H9 (cell line): Measurements from ENCODE around the gene USP12. TPM values are rescaled to one million over a fixed set of nuclear protein-coding genes. Genes with fewer than 3 reads are reported as not detected.

Experiments used
- DNase-seq: peaks from one replicate; pipeline ENCODE4 v3.0.0-alpha.2; 2017
- H2AFZ ChIP-seq: one replicate; pipeline ENCODE4 v1.6.1; 2013; ENCODE audit warnings: mild to moderate bottlenecking, low read length, control low read depth, moderate library complexity
- H2AK5ac ChIP-seq: 2 replicates; pipeline ENCODE4 v1.6.1; 2013; ENCODE audit warnings: low read length, control low read depth, mixed read lengths; ENCODE audit not compliant: insufficient read length
- H2BK120ac ChIP-seq: one replicate; pipeline ENCODE4 v1.6.1; 2013; ENCODE audit warnings: low read depth, mild to moderate bottlenecking, low read length, control low read depth, inconsistent platforms; ENCODE audit not compliant: poor library complexity, severe bottlenecking
- H2BK12ac ChIP-seq: 2 replicates; pipeline ENCODE4 v1.6.1; 2013; ENCODE audit warnings: low read length, control low read depth, mixed read lengths, low read depth; ENCODE audit not compliant: insufficient read length
- H2BK15ac ChIP-seq: 2 replicates; pipeline ENCODE4 v1.6.1; 2013; ENCODE audit warnings: low read depth, low read length, control low read depth
- H2BK20ac ChIP-seq: one replicate; pipeline ENCODE4 v1.6.1; 2013; ENCODE audit warnings: low read depth, mild to moderate bottlenecking, low read length, control low read depth, inconsistent platforms; ENCODE audit not compliant: poor library complexity, severe bottlenecking
- H2BK5ac ChIP-seq: 2 replicates; pipeline ENCODE4 v1.6.1; 2013; ENCODE audit warnings: low read length, control low read depth, mixed read lengths; ENCODE audit not compliant: insufficient read length
- H3K14ac ChIP-seq: 2 replicates; pipeline ENCODE4 v1.6.1; 2013; ENCODE audit warnings: low read length, control low read depth; ENCODE audit not compliant: insufficient read depth
- H3K18ac ChIP-seq: 2 replicates; pipeline ENCODE4 v1.6.1; 2013; ENCODE audit warnings: low read depth, mild to moderate bottlenecking, mixed read lengths, low read length, control low read depth; ENCODE audit not compliant: insufficient read length
- H3K23ac ChIP-seq: 2 replicates; pipeline ENCODE4 v1.6.1; 2013; ENCODE audit warnings: low read length, control low read depth, mixed read lengths, low read depth; ENCODE audit not compliant: insufficient read length
- H3K23me2 ChIP-seq: 2 replicates; pipeline ENCODE4 v1.6.1; 2013; ENCODE audit warnings: low read depth, mild to moderate bottlenecking, mixed read lengths, low read length, control low read depth; ENCODE audit not compliant: insufficient read length, poor library complexity, severe bottlenecking
- H3K27ac ChIP-seq: 2 replicates; pipeline ENCODE4 v1.5.1; 2013; ENCODE audit warnings: low read length, control low read depth, mixed read lengths, low read depth; ENCODE audit not compliant: insufficient read length
- H3K27me3 ChIP-seq: 2 replicates; pipeline ENCODE4 v1.6.1; 2013; ENCODE audit warnings: low read length, control low read depth, inconsistent platforms; ENCODE audit not compliant: insufficient read depth
- H3K4ac ChIP-seq: 2 replicates; pipeline ENCODE4 v1.6.1; 2013; ENCODE audit warnings: low read depth, mild to moderate bottlenecking, control low read depth, inconsistent platforms, low read length, moderate library complexity
- H3K4me1 ChIP-seq: 2 replicates; pipeline ENCODE4 v1.6.1; 2013; ENCODE audit warnings: low read length, control low read depth, inconsistent platforms; ENCODE audit not compliant: insufficient read depth
- H3K4me2 ChIP-seq: 2 replicates; pipeline ENCODE4 v1.6.1; 2013; ENCODE audit warnings: low read length, control low read depth, mixed read lengths; ENCODE audit not compliant: insufficient read length, insufficient read depth
- H3K56ac ChIP-seq: 2 replicates; pipeline ENCODE4 v1.6.1; 2013; ENCODE audit warnings: low read depth, mild to moderate bottlenecking, mixed read lengths, low read length, control low read depth; ENCODE audit not compliant: insufficient read length
- H3K79me1 ChIP-seq: 2 replicates; pipeline ENCODE4 v1.6.1; 2013; ENCODE audit warnings: low read depth, mild to moderate bottlenecking, moderate library complexity, low read length, control low read depth, inconsistent platforms; ENCODE audit not compliant: insufficient read depth, poor library complexity, severe bottlenecking
- H3K79me2 ChIP-seq: 2 replicates; pipeline ENCODE4 v1.6.1; 2013; ENCODE audit warnings: low read length, control low read depth, inconsistent platforms; ENCODE audit not compliant: insufficient read depth
- H3K9ac ChIP-seq: 2 replicates; pipeline ENCODE4 v1.6.1; 2013; ENCODE audit warnings: low read length, control low read depth, mixed read lengths; ENCODE audit not compliant: insufficient read length; ENCODE audit errors: extremely low read depth
- H3K9me3 ChIP-seq: one replicate; pipeline ENCODE4 v1.6.1; 2013; ENCODE audit warnings: low read depth, low read length, inconsistent platforms; ENCODE audit not compliant: control insufficient read depth
- H3T11ph ChIP-seq: one replicate; pipeline ENCODE4 v1.6.1; 2013; ENCODE audit warnings: mild to moderate bottlenecking, low read length, control low read depth, inconsistent platforms
- H4K20me1 ChIP-seq: one replicate; pipeline ENCODE4 v1.6.1; 2013; ENCODE audit not compliant: control insufficient read depth, insufficient read length, insufficient read depth
- H4K5ac ChIP-seq: 2 replicates; pipeline ENCODE4 v1.6.1; 2013; ENCODE audit warnings: low read depth, mild to moderate bottlenecking, mixed read lengths, low read length, control low read depth; ENCODE audit not compliant: insufficient read length
- H4K8ac ChIP-seq: replicated peaks from 2 replicates; pipeline ENCODE4 v1.6.1; 2013; ENCODE audit warnings: low read length, control low read depth, mixed read lengths, low read depth; ENCODE audit not compliant: insufficient read length
- H4K91ac ChIP-seq: 2 replicates; pipeline ENCODE4 v1.6.1; 2013; ENCODE audit warnings: low read depth, mild to moderate bottlenecking, moderate library complexity, mixed read lengths, low read length, control low read depth; ENCODE audit not compliant: insufficient read length
- H3K27ac Mint-ChIP-seq, 3 experiments: 2 replicates in 2 of 3; 3 replicates in 1 of 3; pipeline ENCODE4 v1.8.0; 2020 to 2021; ENCODE audit warnings: mixed read lengths in 3 of 3, mild to moderate bottlenecking in 1 of 3, moderate library complexity in 1 of 3
- H3K27me3 Mint-ChIP-seq: 2 replicates; pipeline ENCODE4 v1.8.0; 2021; ENCODE audit warnings: low read depth, mild to moderate bottlenecking, moderate library complexity, mixed read lengths
- H3K36me3 Mint-ChIP-seq, 3 experiments: 2 replicates in 2 of 3; 3 replicates in 1 of 3; pipeline ENCODE4 v1.8.0; 2020 to 2021; ENCODE audit warnings: low read depth in 3 of 3, mixed read lengths in 3 of 3; ENCODE audit not compliant: insufficient read depth in 1 of 3
- H3K4me1 Mint-ChIP-seq, 2 experiments: 2 replicates each; pipeline ENCODE4 v1.8.0; 2020; ENCODE audit warnings: mixed read lengths in 2 of 2
- H3K4me3 Mint-ChIP-seq, 2 experiments: 2 replicates in 1 of 2; 3 replicates in 1 of 2; pipeline ENCODE4 v1.8.0; 2020 to 2021; ENCODE audit warnings: mild to moderate bottlenecking in 2 of 2, mixed read lengths in 2 of 2, moderate library complexity in 1 of 2
- H3K9me3 Mint-ChIP-seq, 2 experiments: 2 replicates in 1 of 2; 3 replicates in 1 of 2; pipeline ENCODE4 v1.8.0; 2020; ENCODE audit warnings: mild to moderate bottlenecking in 2 of 2, mixed read lengths in 2 of 2, moderate library complexity in 1 of 2
- total RNA-seq: library from RNA; stranded (reverse); gene quantifications from 2 replicates; pipeline ENCODE4 v1.2.1, GENCODE V29; 2021
- TF ChIP-seq, protein P1 (sequence below): fragments of 200-600 bp; sonication (generic); conservative IDR thresholded peaks from 3 replicates; pipeline ENCODE4 v1.8.0; 2021; ENCODE audit warnings: antibody characterized with exemption, mild to moderate bottlenecking

Gene USP12
- total RNA-seq, 1 experiment from 2014 or later = 24.8 TPM

DNA sequence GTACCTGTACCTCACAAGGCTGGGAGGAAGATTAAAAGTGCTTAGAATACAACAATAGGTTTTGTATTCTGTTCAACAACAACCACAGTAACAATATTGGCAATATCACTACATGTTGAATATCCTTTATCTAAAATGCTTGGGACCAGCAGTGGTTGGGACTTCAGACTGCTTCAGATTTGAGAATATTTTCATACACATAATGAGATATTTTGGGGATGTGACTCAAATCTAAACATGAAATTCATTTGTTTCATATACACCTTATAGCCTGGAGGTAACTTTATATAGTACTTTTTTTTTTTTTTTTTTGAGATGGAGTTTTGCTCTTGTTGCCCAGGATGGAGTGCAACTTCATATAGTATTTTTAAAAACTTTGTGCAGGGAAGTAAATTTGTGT is 73.9 kb downstream of the USP12 start:
- Mint-ChIP-seq H3K27ac (no peak overlapping the region), H3K9me3 (no peaks in the 10 kb centered on the region; a peak in 1 of 5 replicates), H3K27me3 (no peaks in the 10 kb centered on the region), H3K4me3 (no peak overlapping the region), H3K4me1 (no peaks in the 10 kb centered on the region), H3K36me3 (peaks cover 1 to 41% (median 30%) of the 10 kb centered on the region in 3 experiments; a peak in 5 of 7 replicates)
- Histone ChIP-seq H2BK12ac (no peak overlapping the region), H2AK5ac (no peak overlapping the region), H4K91ac (no peak overlapping the region), H3K4me2 (no peak overlapping the region), H3K9me3 (no peaks in the 10 kb centered on the region), H3K56ac (no peak overlapping the region), H4K8ac (no peak overlapping the region), H3K18ac (no peak overlapping the region), H4K20me1 (no peaks in the 10 kb centered on the region), H2BK120ac (no peak overlapping the region), H2BK20ac (no peak overlapping the region), H2BK5ac (no peak overlapping the region), H3K79me2 (no peaks in the 10 kb centered on the region), H3K23ac (no peak overlapping the region), H3K4me1 (no peaks in the 10 kb centered on the region), H4K5ac (no peak overlapping the region), H3K27me3 (no peaks in the 10 kb centered on the region), H2BK15ac (no peak overlapping the region), H3K23me2 (no peaks in the 10 kb centered on the region), H3K14ac (no peak overlapping the region), H3K27ac (no peak overlapping the region), H3K79me1 (peaks cover 2% of the 10 kb centered on the region), H3K9ac (no peak overlapping the region), H2AFZ (no peak overlapping the region), H3T11ph (no peak overlapping the region), H3K4ac (no peak overlapping the region)
- no peak for DNase-seq
- TF ChIP-seq, protein P1, sequence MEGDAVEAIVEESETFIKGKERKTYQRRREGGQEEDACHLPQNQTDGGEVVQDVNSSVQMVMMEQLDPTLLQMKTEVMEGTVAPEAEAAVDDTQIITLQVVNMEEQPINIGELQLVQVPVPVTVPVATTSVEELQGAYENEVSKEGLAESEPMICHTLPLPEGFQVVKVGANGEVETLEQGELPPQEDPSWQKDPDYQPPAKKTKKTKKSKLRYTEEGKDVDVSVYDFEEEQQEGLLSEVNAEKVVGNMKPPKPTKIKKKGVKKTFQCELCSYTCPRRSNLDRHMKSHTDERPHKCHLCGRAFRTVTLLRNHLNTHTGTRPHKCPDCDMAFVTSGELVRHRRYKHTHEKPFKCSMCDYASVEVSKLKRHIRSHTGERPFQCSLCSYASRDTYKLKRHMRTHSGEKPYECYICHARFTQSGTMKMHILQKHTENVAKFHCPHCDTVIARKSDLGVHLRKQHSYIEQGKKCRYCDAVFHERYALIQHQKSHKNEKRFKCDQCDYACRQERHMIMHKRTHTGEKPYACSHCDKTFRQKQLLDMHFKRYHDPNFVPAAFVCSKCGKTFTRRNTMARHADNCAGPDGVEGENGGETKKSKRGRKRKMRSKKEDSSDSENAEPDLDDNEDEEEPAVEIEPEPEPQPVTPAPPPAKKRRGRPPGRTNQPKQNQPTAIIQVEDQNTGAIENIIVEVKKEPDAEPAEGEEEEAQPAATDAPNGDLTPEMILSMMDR = no peak
